HuH-7 (cell line): ENCODE data around the gene AWAT1.
"Not testable (repeated sequence)": the region's sequence is repeated elsewhere in the genome, so short reads cannot be mapped to it uniquely, and the experiment has no call there.

Experiments
- DNase-seq: peaks from one replicate; pipeline ENCODE4 v3.0.0; 2011; ENCODE audit warnings: low spot score

The AWAT1 gene

DNA sequence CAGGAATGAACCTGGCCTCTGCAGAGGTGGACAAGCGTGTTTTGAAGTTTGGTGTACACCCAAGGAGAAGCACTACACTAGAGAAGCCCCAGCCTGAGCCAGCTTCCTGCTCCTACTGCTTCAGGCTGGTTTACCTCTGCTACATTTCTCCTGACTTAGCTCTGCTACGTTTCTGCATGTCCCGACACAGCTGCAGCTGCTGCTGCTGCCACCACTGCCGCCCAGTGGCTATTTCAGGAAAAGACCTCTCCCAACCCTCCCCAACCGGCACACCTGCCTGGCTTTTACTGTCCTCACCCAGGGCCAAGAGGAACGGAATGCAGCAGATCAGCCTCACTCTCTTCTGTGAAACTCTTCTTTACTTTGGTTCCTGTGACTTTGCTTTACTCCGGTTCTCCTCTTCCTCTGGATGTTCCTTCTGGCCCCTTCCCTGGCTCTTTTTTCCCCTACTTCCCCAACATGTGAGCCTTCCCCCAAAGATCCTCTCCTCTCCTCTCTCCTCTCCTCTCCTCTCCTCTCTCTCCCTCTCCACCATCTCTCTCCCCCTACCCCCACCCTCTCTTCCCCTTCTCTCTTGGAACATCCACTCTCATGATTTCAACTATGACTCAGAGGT is 28.6 kb downstream of the AWAT1 start:
- peak; percentile 57 for DNase-seq

GRCh38 chrX:70264784-70265183 is 30.3 kb downstream of the AWAT1 start:
- DNase-seq: no peak

- DNase-seq: no peak
Measured at GRCh38 chrX:70268034-70268433, 33.6 kb downstream of the AWAT1 start, which contains the start of gene ARR3. Gene ARR3, plus strand, starts transcription at chrX:70268334. Its CDS starts 1,052 bp downstream, at chrX:70269386.

GRCh38 chrX:70274029-70274428 is 39.6 kb downstream of the AWAT1 start:
- DNase-seq: not testable (repeated sequence)

DNA sequence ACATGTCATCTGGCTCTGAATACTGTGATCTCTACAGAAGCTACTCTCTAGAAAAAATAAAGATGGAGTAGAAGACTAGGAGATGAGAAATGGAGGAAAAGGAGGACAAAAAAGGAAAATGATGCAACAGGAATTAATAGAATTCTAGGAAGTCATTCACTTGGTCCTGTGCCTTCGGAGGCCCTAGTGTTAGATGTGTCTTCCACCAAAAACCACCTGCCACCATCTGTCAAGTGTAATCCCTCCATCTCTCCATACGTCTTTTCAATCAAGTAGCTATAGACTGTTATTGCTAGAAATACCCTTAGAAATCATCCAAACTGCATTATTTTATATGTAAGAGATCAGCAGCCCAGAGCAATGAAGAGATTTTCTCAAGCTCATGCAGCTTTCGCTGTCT is 44.6 kb downstream of the AWAT1 start:
- no peak for DNase-seq

GRCh38 chrX:70280573-70280972 is 46.1 kb downstream of the AWAT1 start:
- no peak for DNase-seq

DNA sequence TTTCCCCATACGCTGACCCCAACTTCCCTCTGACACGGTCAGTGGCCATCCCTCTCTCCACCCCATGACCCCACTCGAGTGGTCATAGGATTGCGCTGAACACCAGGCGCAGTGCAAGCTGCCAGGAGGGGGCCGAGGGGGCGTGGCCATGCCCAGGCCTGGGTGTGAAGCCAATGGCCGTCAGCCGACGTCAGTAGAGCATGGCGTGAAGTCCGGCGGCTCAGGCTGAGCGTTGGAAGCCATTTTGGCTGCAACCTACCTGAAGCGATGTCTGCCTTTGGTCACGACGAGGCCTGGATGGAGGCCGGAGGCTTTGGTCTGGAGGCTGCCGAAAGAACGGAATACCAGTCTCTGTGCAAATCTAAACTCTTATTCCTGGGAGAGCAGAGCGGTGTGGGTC is 47.5 kb downstream of the AWAT1 start, which contains the start of gene RAB41:
TSS of gene RAB41 (plus strand) at position 222 of the 400 bp plus-strand sequence. CDS start at position 268, 46 bp downstream.
- DNase-seq: no peak

DNA sequence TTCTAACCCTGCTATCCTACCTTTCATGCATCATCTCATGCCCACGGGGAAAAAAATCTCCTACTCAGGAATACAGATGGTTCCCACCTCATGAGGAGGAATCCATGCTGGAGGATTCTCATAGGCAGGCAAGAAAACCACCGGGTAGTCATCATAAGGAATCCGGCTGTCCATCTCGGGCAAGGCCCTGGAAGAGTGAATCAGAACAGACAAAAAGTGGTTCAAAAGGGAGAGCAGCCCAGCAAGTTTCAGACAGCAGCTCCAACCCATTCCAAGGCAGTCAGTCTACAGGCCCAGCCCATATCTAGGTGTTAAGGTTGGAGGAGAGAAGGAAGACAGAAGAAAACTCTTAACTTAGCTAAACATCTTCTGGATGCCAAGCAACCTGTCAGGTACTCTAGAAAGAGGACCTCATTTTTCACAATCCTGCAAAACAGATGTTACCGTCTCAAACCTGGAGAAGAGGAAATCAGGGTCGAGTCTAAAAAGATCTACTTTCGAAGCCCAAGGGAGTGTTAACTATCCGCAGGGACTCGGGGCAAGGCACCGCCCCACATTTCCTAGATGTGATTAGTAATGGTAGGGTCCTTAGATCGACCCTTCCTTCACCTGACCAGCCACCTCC is 54.8 kb downstream of the AWAT1 start:
- no peak for DNase-seq
